Endothelial cell of umbilical vein (primary cell): ENCODE measurements around the gene FUT4. TPM values are rescaled to one million over a fixed set of nuclear protein-coding genes. Genes with fewer than 3 reads are reported as not detected.

Source experiments
- BruUV-seq: library from RNA; stranded (reverse); fragments of 400-500 nt; replicated peaks from 2 replicates; lab custom pipeline; 2021; lab: Mats Ljungman, UMichigan
- CTCF ChIA-PET: fragments of 300-600, 350-600 bp; sonication (Branson Sonifier 250); formaldehyde crosslinking; loops from one replicate; lab custom pipeline; 2021; ENCODE audit warnings: antibody characterized with exemption, inconsistent platforms; lab: Charles Lee
- POLR2A ChIA-PET: fragments of 300-600, 350-600 bp; sonication (Branson Sonifier 250); formaldehyde crosslinking; loops from one replicate; lab custom pipeline; 2021; ENCODE audit warnings: antibody characterized with exemption, inconsistent platforms; lab: Charles Lee
- DNase-seq: peaks from one replicate; pipeline ENCODE4 v3.0.0-alpha.2; 2011; ENCODE audit warnings: low read depth, low spot score
- FAIRE-seq: peaks from 2 replicates; lab custom pipeline; 2011; peaks lifted over from hg19 to GRCh38; lab: Jason Lieb, UNC
- H2AFZ ChIP-seq: 2 replicates; pipeline ENCODE4 v1.6.0; 2012; ENCODE audit warnings: low read depth, low read length, control low read depth, inconsistent platforms
- H3K27ac ChIP-seq: 2 replicates; pipeline ENCODE4 v1.5.1; 2011; ENCODE audit warnings: low read depth, mild to moderate bottlenecking, control low read depth, low read length, moderate library complexity; ENCODE audit not compliant: insufficient read depth
- H3K27me3 ChIP-seq, 2 experiments: 2 replicates each; pipeline versions ENCODE4 v1.6.0 to v1.6.1; 2011; ENCODE audit warnings: low read length in 2 of 2, mixed read lengths in 1 of 2; ENCODE audit not compliant: control insufficient read depth in 2 of 2, insufficient read depth in 2 of 2
- H3K36me3 ChIP-seq, 2 experiments: 2 replicates in 1 of 2; 3 replicates in 1 of 2; pipeline ENCODE4 v1.5.1; 2011; ENCODE audit warnings: low read length in 2 of 2, mild to moderate bottlenecking in 1 of 2, moderate library complexity in 1 of 2; ENCODE audit not compliant: control insufficient read depth in 2 of 2, insufficient read depth in 2 of 2; ENCODE audit errors: extremely low read depth in 1 of 2
- H3K4me1 ChIP-seq: 3 replicates; pipeline ENCODE4 v1.5.1; 2011; ENCODE audit warnings: mild to moderate bottlenecking, low read length; ENCODE audit not compliant: control insufficient read depth, insufficient read depth; ENCODE audit errors: extremely low read depth
- H3K4me2 ChIP-seq: 2 replicates; pipeline ENCODE4 v1.6.1; 2011; ENCODE audit warnings: low read length, control low read depth, mixed read lengths; ENCODE audit not compliant: insufficient read depth
- H3K4me3 ChIP-seq, 3 experiments: fragments of 200-600 bp in 1 of 3; sonication (generic), shearing (Covaris generic) in 1 of 3; replicated peaks in 1 of 3; 2 replicates each; pipeline ENCODE4 v1.5.1; 2011 to 2016; ENCODE audit warnings: control low read depth in 3 of 3, low read length in 3 of 3, mild to moderate bottlenecking in 2 of 3, inconsistent platforms in 1 of 3, low read depth in 1 of 3, moderate library complexity in 1 of 3; ENCODE audit not compliant: insufficient read depth in 1 of 3
- H3K79me2 ChIP-seq: 2 replicates; pipeline ENCODE4 v1.6.0; 2012; ENCODE audit warnings: low read length, inconsistent platforms; ENCODE audit not compliant: control insufficient read depth, insufficient read depth
- H3K9ac ChIP-seq: replicated peaks from 2 replicates; pipeline ENCODE3; 2011; ENCODE audit warnings: low read length, control low read depth; ENCODE audit not compliant: insufficient read depth; ENCODE audit errors: extremely low read depth
- H3K9me1 ChIP-seq: replicated peaks from 3 replicates; pipeline ENCODE4 v1.6.0; 2011; ENCODE audit warnings: mild to moderate bottlenecking, low read length; ENCODE audit not compliant: control insufficient read depth, insufficient read depth; ENCODE audit errors: extremely low read depth
- H3K9me3 ChIP-seq: replicated peaks from 2 replicates; pipeline ENCODE4 v1.5.1; 2012; ENCODE audit warnings: low read length, inconsistent platforms; ENCODE audit not compliant: control insufficient read depth, insufficient read depth
- H4K20me1 ChIP-seq: replicated peaks from 2 replicates; pipeline ENCODE3; 2011; ENCODE audit warnings: mild to moderate bottlenecking, low read length; ENCODE audit not compliant: control insufficient read depth, insufficient read depth; ENCODE audit errors: extremely low read depth
- CTCF ChIP-seq, 2 donors: IDR thresholded peaks; 1 replicate in 1 of 2; 2 replicates in 1 of 2; pipeline ENCODE4 v1.5.1; 2011; ENCODE audit warnings: low read length in 2 of 2, mild to moderate bottlenecking in 2 of 2, moderate library complexity in 2 of 2, control low read depth in 1 of 2, inconsistent platforms in 1 of 2, low read depth in 1 of 2; ENCODE audit not compliant: insufficient read depth in 1 of 2; ENCODE audit errors: extremely low read depth in 1 of 2
- FOS ChIP-seq: IDR thresholded peaks from 2 replicates; pipeline ENCODE4 v1.6.1; 2011; ENCODE audit warnings: mild to moderate bottlenecking, low read length, moderate library complexity, borderline replicate concordance; ENCODE audit not compliant: insufficient read depth
- GATA2 ChIP-seq: IDR thresholded peaks from 2 replicates; pipeline ENCODE4 v1.7.0; 2011; ENCODE audit warnings: low read depth, mild to moderate bottlenecking, moderate library complexity, mixed read lengths, low read length; ENCODE audit not compliant: insufficient read length, insufficient read depth
- MAX ChIP-seq: IDR thresholded peaks from 2 replicates; pipeline ENCODE4 v1.6.1; 2011; ENCODE audit not compliant: insufficient read depth, insufficient read length
- MYC ChIP-seq: IDR thresholded peaks from one replicate; pipeline ENCODE4 v1.6.1; 2011; ENCODE audit warnings: mild to moderate bottlenecking, low read depth, low read length
- dilution Hi-C: fragments of 300-500 bp; cut with MboI; formaldehyde crosslinking; loops from one replicate; pipeline ENCODE4 v1.15.0; 2019; ENCODE audit warnings: low sequenced_read_pairs; ENCODE audit not compliant: extremely low pct_ligation_motif_present
- intact Hi-C: fragments of 100-400 bp; cut with micrococcal nuclease; formaldehyde crosslinking; loops from one replicate; pipeline ENCODE4 v1.10.0; 2022
- polyA plus RNA-seq, 4 experiments: library from polyadenylated mRNA; depleted of rRNA in 3 of 4; stranded (reverse) in 3 of 4; unstranded in 1 of 4; fragments of >200 nt; gene quantifications; 2 replicates each; pipeline versions ENCODE4 v1.2.1 to v1.2.3, GENCODE V29; 2011 to 2012; ENCODE audit warnings: missing spikeins in 1 of 4
- total RNA-seq: library from RNA; stranded (reverse); gene quantifications from 2 replicates; pipeline ENCODE4 v1.2.3, GENCODE V29; 2021

The FUT4 gene
- total and polyA plus RNA-seq, 2 donors (not counting 3 experiments of a cell fraction or from before 2014, with no cell fraction given): 2.4 to 5.3 TPM

DNA sequence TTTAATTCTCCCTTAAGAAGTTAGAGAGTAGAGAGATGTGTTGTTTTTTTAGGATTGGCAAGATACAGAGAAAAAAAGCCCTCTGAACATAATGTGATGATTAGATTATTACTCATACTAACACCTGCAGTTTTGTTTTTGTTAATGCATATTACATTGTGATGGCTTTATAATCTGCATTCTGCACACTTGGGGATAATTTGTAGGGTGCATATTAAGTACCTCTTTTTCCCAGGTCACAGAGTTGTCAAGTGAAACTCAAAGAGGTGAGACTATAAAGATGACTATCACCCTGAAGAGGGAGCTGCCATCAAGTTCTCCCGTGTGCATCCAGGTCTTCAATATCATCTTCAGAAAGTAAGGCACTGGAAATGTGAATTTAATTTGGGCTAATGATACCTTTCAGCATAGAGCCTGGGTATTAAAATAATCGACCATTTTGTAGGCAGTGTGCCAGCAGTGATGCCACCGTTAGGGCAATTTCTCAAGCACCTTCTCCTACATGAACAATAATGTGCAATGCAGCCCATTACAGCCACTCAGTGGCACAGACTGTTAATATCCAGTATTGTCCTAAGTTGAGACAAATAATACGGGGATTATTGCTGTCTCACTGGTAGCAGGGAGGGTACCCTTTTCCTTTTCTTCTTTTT, 39.6 kb downstream of the FUT4 start:
- DNase-seq (no peak), FAIRE-seq (no peak)
- H3K9me3 ChIP-seq: no peaks in the 10 kb centered on the region
- no peaks in the 10 kb centered on the region for H4K20me1 ChIP-seq
- no peak overlapping the region for H2AFZ ChIP-seq
- dilution Hi-C loops (no loop called here), intact Hi-C loops (no loop called here)
- H3K4me2 ChIP-seq: no peak overlapping the region
- H3K4me1 ChIP-seq: peaks cover 8% of the 10 kb centered on the region
- BruUV-seq: no TSS peak
- H3K27ac ChIP-seq: no peak overlapping the region
- H3K4me3 ChIP-seq: no peak overlapping the region
- H3K27me3 ChIP-seq: no peaks in the 10 kb centered on the region
- no peak overlapping the region for H3K9ac ChIP-seq
- no peak for TF ChIP-seq CTCF (IDR thresholded peaks at IDR 0.05; ENCODE audit: extremely low read depth in 1 of 2, insufficient read depth in 1 of 2, low read depth in 1 of 2, low read length in 2 of 2)
- peak; percentile 19 for TF ChIP-seq FOS
- TF ChIP-seq MYC: no peak
- TF ChIP-seq GATA2: no peak
- no peak for TF ChIP-seq MAX
- no peaks in the 10 kb centered on the region for H3K36me3 ChIP-seq
- no peaks in the 10 kb centered on the region for H3K9me1 ChIP-seq
- ChIA-PET POLR2A (no interaction called here), CTCF (no interaction called here)
- no peaks in the 10 kb centered on the region for H3K79me2 ChIP-seq
